ENCODE results near the gene CAPN13. TPM values are rescaled to one million over a fixed set of nuclear protein-coding genes. Genes with fewer than 3 reads are reported as not detected.

The CAPN13 gene
- total and polyA plus RNA-seq, 2 donors (not counting 3 experiments of a cell fraction or from before 2014, with no cell fraction given), result not detected

DNA sequence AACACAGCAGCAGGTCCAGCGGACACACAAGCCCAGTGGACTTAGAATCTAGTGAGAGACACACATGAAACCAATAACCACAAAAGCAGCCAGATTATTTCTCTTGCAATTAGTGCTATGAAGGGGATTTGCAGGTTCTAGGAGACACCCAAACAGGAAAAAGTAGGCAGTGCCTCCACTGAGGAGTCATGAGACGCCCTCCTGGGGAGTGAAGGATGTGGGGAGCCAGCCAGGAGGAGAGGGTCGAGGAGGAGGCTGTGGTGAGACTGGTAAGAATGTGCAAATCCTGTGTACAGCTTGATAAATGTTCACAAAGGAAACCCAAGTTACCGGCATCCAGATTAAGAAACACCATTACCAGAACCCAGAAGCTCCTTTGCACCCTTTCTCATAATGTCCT, 2.7 kb upstream of the CAPN13 start:
- intact Hi-C loops (cut with micrococcal nuclease), result no loop called here
- POLR2A ChIA-PET, result no interaction called here
- no TSS peak for BruUV-seq (replicated peaks)

More for the DNA sequence above, 2.7 kb upstream of the CAPN13 start:
- no peaks in the 10 kb centered on the region for H3K4me1 ChIP-seq (ENCODE audit: control insufficient read depth, extremely low read depth, insufficient read depth, low read length)
- H3K9me1 ChIP-seq (replicated peaks; ENCODE audit: control insufficient read depth, extremely low read depth, insufficient read depth, low read length), result no peaks in the 10 kb centered on the region
- no peaks in the 10 kb centered on the region for H3K36me3 ChIP-seq (ENCODE audit: control insufficient read depth in 2 of 2, extremely low read depth in 1 of 2, insufficient read depth in 2 of 2, low read length in 2 of 2)
- H3K4me3 ChIP-seq (replicated peaks in 1 of 3; ENCODE audit: insufficient read depth in 1 of 3, low read depth in 1 of 3, low read length in 3 of 3), result no peak overlapping the region
- H2AFZ ChIP-seq (ENCODE audit: low read depth, low read length), result no peak overlapping the region
- peaks cover 2% of the 10 kb centered on the region for H3K9me3 ChIP-seq (replicated peaks; ENCODE audit: control insufficient read depth, insufficient read depth, low read length)
- DNase-seq (ENCODE audit: low read depth, low spot score) (no peak), FAIRE-seq (no peak)
- CTCF ChIA-PET, result no interaction called here
- no peak overlapping the region for H3K27ac ChIP-seq (ENCODE audit: insufficient read depth, low read depth, low read length)
- no peak for TF ChIP-seq JUN (IDR thresholded peaks at IDR 0.05; ENCODE audit: borderline replicate concordance, insufficient read depth, insufficient read length, low read depth)
- no peak for TF ChIP-seq MYC (IDR thresholded peaks at IDR 0.05; ENCODE audit: low read depth, low read length)
- TF ChIP-seq, protein P1, sequence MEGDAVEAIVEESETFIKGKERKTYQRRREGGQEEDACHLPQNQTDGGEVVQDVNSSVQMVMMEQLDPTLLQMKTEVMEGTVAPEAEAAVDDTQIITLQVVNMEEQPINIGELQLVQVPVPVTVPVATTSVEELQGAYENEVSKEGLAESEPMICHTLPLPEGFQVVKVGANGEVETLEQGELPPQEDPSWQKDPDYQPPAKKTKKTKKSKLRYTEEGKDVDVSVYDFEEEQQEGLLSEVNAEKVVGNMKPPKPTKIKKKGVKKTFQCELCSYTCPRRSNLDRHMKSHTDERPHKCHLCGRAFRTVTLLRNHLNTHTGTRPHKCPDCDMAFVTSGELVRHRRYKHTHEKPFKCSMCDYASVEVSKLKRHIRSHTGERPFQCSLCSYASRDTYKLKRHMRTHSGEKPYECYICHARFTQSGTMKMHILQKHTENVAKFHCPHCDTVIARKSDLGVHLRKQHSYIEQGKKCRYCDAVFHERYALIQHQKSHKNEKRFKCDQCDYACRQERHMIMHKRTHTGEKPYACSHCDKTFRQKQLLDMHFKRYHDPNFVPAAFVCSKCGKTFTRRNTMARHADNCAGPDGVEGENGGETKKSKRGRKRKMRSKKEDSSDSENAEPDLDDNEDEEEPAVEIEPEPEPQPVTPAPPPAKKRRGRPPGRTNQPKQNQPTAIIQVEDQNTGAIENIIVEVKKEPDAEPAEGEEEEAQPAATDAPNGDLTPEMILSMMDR (IDR thresholded peaks at IDR 0.05; ENCODE audit: extremely low read depth in 1 of 2, insufficient read depth in 1 of 2, low read depth in 1 of 2, low read length in 2 of 2), result no peak
- no peak for TF ChIP-seq POLR2A (IDR thresholded peaks at IDR 0.05; ENCODE audit: low read depth, low read length)
- TF ChIP-seq, protein P2, sequence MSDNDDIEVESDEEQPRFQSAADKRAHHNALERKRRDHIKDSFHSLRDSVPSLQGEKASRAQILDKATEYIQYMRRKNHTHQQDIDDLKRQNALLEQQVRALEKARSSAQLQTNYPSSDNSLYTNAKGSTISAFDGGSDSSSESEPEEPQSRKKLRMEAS (IDR thresholded peaks at IDR 0.05; ENCODE audit: insufficient read depth, insufficient read length), result no peak
- no peak for TF ChIP-seq EZH2 (IDR thresholded peaks at IDR 0.05; ENCODE audit: borderline replicate concordance, low read depth, low read length, severe bottlenecking)
- TF ChIP-seq GATA2 (IDR thresholded peaks at IDR 0.05; ENCODE audit: insufficient read depth, insufficient read length, low read depth, low read length), result no peak
- no peak for TF ChIP-seq FOS (IDR thresholded peaks at IDR 0.05; ENCODE audit: borderline replicate concordance, insufficient read depth, low read length)
- no peak for TF ChIP-seq POLR2AphosphoS5 (IDR thresholded peaks at IDR 0.05; ENCODE audit: insufficient read depth, low read depth, low read length)
- no peaks in the 10 kb centered on the region for H3K27me3 ChIP-seq (ENCODE audit: control insufficient read depth in 2 of 2, insufficient read depth in 2 of 2, low read length in 2 of 2)
- no peaks in the 10 kb centered on the region for H4K20me1 ChIP-seq (replicated peaks; ENCODE audit: control insufficient read depth, extremely low read depth, insufficient read depth, low read length)
- dilution Hi-C loops (cut with MboI; ENCODE audit: extremely low pct_ligation_motif_present, low sequenced_read_pairs), result no loop called here
- no peaks in the 10 kb centered on the region for H3K79me2 ChIP-seq (ENCODE audit: control insufficient read depth, insufficient read depth, low read length)
- no peak overlapping the region for H3K4me2 ChIP-seq (ENCODE audit: insufficient read depth, low read length)
- no peak overlapping the region for H3K9ac ChIP-seq (replicated peaks; ENCODE audit: extremely low read depth, insufficient read depth, low read length)

Measured in endothelial cell of umbilical vein (primary cell).